Measurements from ENCODE around the gene SWAP70.
"Not testable (repeated sequence)": the region's sequence is repeated elsewhere in the genome, so short reads cannot be mapped to it uniquely, and the experiment has no call there.

Gene SWAP70

GRCh38 chr11:9663699-9664275 lies at the start of gene SWAP70:
Gene SWAP70 (plus strand): TSS chr11:9664077. CDS start chr11:9664180, 103 bp downstream.
- DNase-seq (ENCODE audit: low read depth, low spot score), result peak; percentile 86

GRCh38 chr11:9615031-9615451 lies 48.8 kb upstream of the SWAP70 start:
- no peak for DNase-seq (ENCODE audit: low read depth, low spot score)

- DNase-seq (ENCODE audit: low read depth, low spot score), result no peak
These were observed 47.7 kb upstream of the SWAP70 start for GRCh38 chr11:9616042-9616675.

GRCh38 chr11:9616858-9617257 lies 47.0 kb upstream of the SWAP70 start:
- no peak for DNase-seq (ENCODE audit: low read depth, low spot score)

- DNase-seq (ENCODE audit: low read depth, low spot score), result no peak
These were observed 45.9 kb upstream of the SWAP70 start for GRCh38 chr11:9617940-9618339.

GRCh38 chr11:9619004-9619403 lies 44.9 kb upstream of the SWAP70 start:
- DNase-seq (ENCODE audit: low read depth, low spot score), result no peak

GRCh38 chr11:9619971-9620370 lies 43.9 kb upstream of the SWAP70 start:
- peak; percentile 60 for DNase-seq (ENCODE audit: low read depth, low spot score)

- DNase-seq (ENCODE audit: low read depth, low spot score), result not testable (repeated sequence)
These were observed 41.5 kb upstream of the SWAP70 start for GRCh38 chr11:9622353-9622752.

- not testable (repeated sequence) for DNase-seq (ENCODE audit: low read depth, low spot score)
These were observed 40.8 kb upstream of the SWAP70 start for GRCh38 chr11:9623053-9623452.

GRCh38 chr11:9624448-9624847 lies 39.4 kb upstream of the SWAP70 start:
- no peak for DNase-seq (ENCODE audit: low read depth, low spot score)

GRCh38 chr11:9625162-9625561 lies 38.7 kb upstream of the SWAP70 start:
- no peak for DNase-seq (ENCODE audit: low read depth, low spot score)

GRCh38 chr11:9625728-9626127 lies 38.1 kb upstream of the SWAP70 start:
- DNase-seq (ENCODE audit: low read depth, low spot score), result no peak

- peak; percentile 88 for DNase-seq (ENCODE audit: low read depth, low spot score)
These were observed 37.1 kb upstream of the SWAP70 start for GRCh38 chr11:9626496-9627394.

- DNase-seq (ENCODE audit: low read depth, low spot score), result no peak
These were observed 34.8 kb upstream of the SWAP70 start for GRCh38 chr11:9629064-9629463.

- no peak for DNase-seq (ENCODE audit: low read depth, low spot score)
These were observed 30.2 kb upstream of the SWAP70 start for GRCh38 chr11:9633679-9634078.

GRCh38 chr11:9636691-9637090 lies 27.2 kb upstream of the SWAP70 start:
- no peak for DNase-seq (ENCODE audit: low read depth, low spot score)

GRCh38 chr11:9639099-9639498 lies 24.8 kb upstream of the SWAP70 start:
- DNase-seq (ENCODE audit: low read depth, low spot score), result no peak

- no peak for DNase-seq (ENCODE audit: low read depth, low spot score)
These were observed 23.9 kb upstream of the SWAP70 start for GRCh38 chr11:9639985-9640384.

- no peak for DNase-seq (ENCODE audit: low read depth, low spot score)
These were observed 21.0 kb upstream of the SWAP70 start for GRCh38 chr11:9642894-9643293.

- DNase-seq (ENCODE audit: low read depth, low spot score), result no peak
These were observed 20.1 kb upstream of the SWAP70 start for GRCh38 chr11:9643751-9644150.

GRCh38 chr11:9645881-9646280 lies 18.0 kb upstream of the SWAP70 start:
- no peak for DNase-seq (ENCODE audit: low read depth, low spot score)

- no peak for DNase-seq (ENCODE audit: low read depth, low spot score)
These were observed 17.6 kb upstream of the SWAP70 start for GRCh38 chr11:9646324-9646723.

- DNase-seq (ENCODE audit: low read depth, low spot score), result no peak
These were observed 12.4 kb upstream of the SWAP70 start for GRCh38 chr11:9651481-9651880.

Data from ELF-1 (cell line).